Vagina (tissue), 2 donors: ENCODE results near the gene DAGLA.

Experiments used
- CTCF ChIP-seq, 3 experiments: fragments of 450-650 bp in 2 of 3; fragments of 200-600 bp in 1 of 3; sonication (generic) in 1 of 3; IDR thresholded peaks; one replicate each; pipeline ENCODE4 v1.5.1; 2017 to 2019; ENCODE audit warnings: antibody characterized with exemption in 3 of 3, mild to moderate bottlenecking in 2 of 3, moderate library complexity in 2 of 3
- POLR2A ChIP-seq, 2 donors: fragments of 450-650 bp; IDR thresholded peaks; one replicate each; pipeline ENCODE4 v1.6.1; 2017; ENCODE audit warnings: antibody characterized with exemption in 2 of 2, mild to moderate bottlenecking in 2 of 2, moderate library complexity in 2 of 2
- POLR2AphosphoS5 ChIP-seq, 2 donors: sonication (generic); formaldehyde crosslinking; IDR thresholded peaks; one replicate each; pipeline ENCODE4 v1.9.0; 2017; ENCODE audit warnings: antibody characterized with exemption in 2 of 2, mild to moderate bottlenecking in 2 of 2, low read depth in 1 of 2; ENCODE audit not compliant: insufficient read depth in 1 of 2

GRCh38 chr11:61731952-61732675 is 51.9 kb downstream of the DAGLA start:
- TF ChIP-seq POLR2AphosphoS5 (IDR thresholded peaks at IDR 0.05; ENCODE audit: insufficient read depth in 1 of 2, low read depth in 1 of 2) (no peak), POLR2A (IDR thresholded peaks at IDR 0.05) (no peak), CTCF (IDR thresholded peaks at IDR 0.05) (no peak)
